Esophagus muscularis mucosa (tissue), 3 donors: ENCODE measurements around the gene STOML1.

Experiments used
- CTCF ChIP-seq, 3 experiments: fragments of 200-600 bp in 2 of 3; fragments of 450-650 bp in 1 of 3; sonication (generic) in 2 of 3; IDR thresholded peaks; one replicate each; pipeline ENCODE4 v1.5.1; 2017 to 2019; ENCODE audit warnings: antibody characterized with exemption in 3 of 3, mild to moderate bottlenecking in 2 of 3, moderate library complexity in 1 of 3
- POLR2A ChIP-seq: fragments of 450-650 bp; IDR thresholded peaks from one replicate; pipeline ENCODE4 v1.6.1; 2017; ENCODE audit warnings: antibody characterized with exemption, moderate library complexity, mild to moderate bottlenecking, low read depth
- POLR2AphosphoS5 ChIP-seq, 2 donors: sonication (generic); formaldehyde crosslinking; IDR thresholded peaks; one replicate each; pipeline ENCODE4 v1.6.1; 2017; ENCODE audit warnings: antibody characterized with exemption in 2 of 2

GRCh38 chr15:73931441-73931840 lies 60.7 kb downstream of the STOML1 start:
- TF ChIP-seq CTCF (IDR thresholded peaks at IDR 0.05): no peak
- TF ChIP-seq POLR2A: no peak
- TF ChIP-seq POLR2AphosphoS5 (IDR thresholded peaks at IDR 0.05): no peak
